HUDEP-2 (cell line): ENCODE results near the gene SLC66A1.

Experiments used
- DNase-seq, 76 experiments: peaks; one replicate each; lab custom pipeline; 2025; ENCODE audit not compliant: unreplicated experiment in 76 of 76; lab: John Stamatoyannopoulos, UW

Gene SLC66A1

DNA sequence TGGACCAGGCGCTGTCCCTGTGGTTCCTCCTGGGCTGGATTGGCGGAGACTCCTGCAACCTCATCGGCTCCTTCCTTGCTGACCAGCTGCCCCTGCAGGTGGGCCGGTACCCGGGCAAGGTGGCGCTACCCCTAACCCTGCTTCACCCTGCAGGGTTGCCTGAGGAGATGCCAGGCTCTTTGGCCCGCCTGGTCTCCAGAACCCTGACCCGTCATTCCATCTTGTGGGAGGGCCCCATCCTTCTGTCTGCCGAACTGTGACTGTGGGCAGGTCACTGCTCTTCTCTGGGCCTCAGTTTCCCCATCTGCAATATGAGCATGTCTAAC, 12.5 kb downstream of the SLC66A1 start:
- no peak for DNase-seq

GRCh38 chr1:19325368-19325957, 13.3 kb downstream of the SLC66A1 start:
- peak in 29 of 76 experiments; percentile 8 to 82 (median 35) for DNase-seq

DNA sequence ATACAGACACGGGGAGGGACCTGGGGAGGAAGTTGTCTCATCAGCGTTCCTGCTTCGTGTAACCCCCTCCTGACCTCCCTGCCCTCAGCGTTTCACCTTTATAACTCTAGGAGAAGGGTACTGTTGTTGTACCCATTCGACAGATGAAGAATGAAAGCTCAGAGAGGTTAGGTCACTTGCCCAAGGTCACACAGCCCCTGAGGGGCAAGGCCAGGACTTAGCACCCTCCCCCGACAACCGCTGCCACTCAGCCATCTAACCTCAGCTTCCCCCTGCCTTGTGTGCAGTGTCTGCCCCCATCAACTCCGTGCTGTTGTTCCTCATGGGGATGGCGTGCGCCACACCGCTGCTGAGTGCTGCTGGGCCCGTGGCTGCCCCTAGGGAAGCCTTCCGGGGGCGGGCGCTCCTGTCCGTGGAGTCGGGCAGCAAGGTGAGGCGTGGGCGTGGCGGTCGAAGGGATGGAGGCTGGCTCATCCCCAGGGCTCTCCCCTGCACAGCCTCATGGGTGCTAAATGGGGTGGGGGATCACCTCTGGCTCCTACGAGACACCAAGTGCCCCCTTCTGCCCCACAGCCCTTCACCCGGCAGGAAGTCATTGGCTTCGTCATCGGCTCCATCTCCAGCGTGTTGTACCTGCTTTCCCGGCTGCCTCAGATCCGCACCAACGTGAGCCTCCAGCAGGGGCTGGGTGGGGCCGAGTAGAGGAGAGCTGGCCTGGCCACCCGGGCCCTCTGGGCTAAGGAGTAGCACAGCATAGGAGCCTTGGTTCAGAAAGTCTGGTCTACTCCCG, 14.0 kb downstream of the SLC66A1 start:
- DNase-seq: no peak

GRCh38 chr1:19326748-19327065, 14.6 kb downstream of the SLC66A1 start:
- DNase-seq: no peak

- DNase-seq: no peak
These were observed 15.2 kb downstream of the SLC66A1 start for GRCh38 chr1:19327301-19327700.

DNA sequence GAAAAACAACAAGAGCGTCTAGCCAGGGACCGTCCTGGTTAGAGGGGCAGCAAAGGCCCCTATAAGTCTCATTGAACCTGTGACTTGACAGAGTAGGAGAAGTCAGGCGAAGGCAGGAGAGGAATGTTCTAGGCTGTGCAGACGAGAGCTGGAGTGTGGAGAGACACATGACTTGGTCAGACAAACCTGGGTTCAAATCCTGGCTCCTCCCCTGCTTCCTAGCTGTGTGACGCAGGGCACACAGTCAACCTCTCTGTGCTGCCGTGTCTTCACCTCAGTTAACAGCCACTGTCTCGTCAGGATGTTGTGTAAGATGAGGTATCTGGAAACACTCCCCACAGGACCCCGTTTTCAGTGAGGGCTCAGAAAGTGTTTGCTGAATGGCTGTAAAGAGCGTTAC, 15.6 kb downstream of the SLC66A1 start:
- no peak for DNase-seq

DNA sequence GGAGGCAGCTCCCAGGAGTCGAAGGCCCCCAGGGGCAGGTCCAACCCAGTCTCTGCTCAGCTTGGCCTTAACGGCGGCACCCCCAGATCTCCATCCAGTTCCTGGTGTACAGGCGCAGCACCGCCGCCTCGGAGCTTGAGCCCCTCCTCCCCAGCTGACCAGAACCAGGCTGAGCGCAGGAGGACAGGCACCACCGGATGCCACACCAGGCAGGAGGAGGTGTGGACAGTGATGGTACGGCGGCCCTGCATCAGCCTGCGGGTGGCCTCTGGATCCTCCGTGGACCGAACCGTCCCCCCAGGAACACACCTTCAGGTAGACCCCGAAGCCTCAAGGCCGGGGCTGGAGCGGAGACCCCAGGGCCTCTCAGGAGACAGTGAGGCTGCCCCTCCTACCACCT, 16.4 kb downstream of the SLC66A1 start:
- DNase-seq: no peak

GRCh38 chr1:19329188-19329587, 17.1 kb downstream of the SLC66A1 start:
- DNase-seq: no peak

- no peak for DNase-seq
These were observed 17.5 kb downstream of the SLC66A1 start for GRCh38 chr1:19329611-19330010.

GRCh38 chr1:19330449-19331135, 18.5 kb downstream of the SLC66A1 start:
- DNase-seq: no peak

GRCh38 chr1:19331262-19331878, 19.2 kb downstream of the SLC66A1 start:
- DNase-seq: no peak

DNA sequence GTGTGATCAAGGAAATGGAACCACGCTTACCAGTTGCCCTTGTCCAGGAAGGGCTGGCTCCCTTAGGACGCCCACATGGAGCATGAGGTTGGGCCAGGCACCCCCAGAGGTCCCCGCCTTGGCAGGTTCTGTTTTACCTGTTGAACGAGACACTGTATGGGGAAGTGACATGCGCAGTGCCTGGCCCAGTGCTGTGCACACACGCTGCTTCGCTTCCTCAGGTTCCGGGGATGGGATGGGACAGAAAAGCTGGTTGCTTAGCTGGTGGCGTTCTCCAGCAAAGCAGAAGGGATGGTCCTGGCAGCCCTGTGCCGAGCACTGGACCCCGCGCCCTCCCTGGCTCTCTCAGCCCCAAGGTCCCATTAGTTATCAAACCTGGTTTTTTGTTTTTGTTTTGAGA, 20.7 kb downstream of the SLC66A1 start:
- DNase-seq: no peak

- DNase-seq: no peak
These were observed 21.6 kb downstream of the SLC66A1 start for GRCh38 chr1:19333587-19334354.

GRCh38 chr1:19336543-19336942, 24.4 kb downstream of the SLC66A1 start:
- no peak for DNase-seq

- DNase-seq: no peak
These were observed 25.2 kb downstream of the SLC66A1 start for GRCh38 chr1:19337289-19337688.

DNA sequence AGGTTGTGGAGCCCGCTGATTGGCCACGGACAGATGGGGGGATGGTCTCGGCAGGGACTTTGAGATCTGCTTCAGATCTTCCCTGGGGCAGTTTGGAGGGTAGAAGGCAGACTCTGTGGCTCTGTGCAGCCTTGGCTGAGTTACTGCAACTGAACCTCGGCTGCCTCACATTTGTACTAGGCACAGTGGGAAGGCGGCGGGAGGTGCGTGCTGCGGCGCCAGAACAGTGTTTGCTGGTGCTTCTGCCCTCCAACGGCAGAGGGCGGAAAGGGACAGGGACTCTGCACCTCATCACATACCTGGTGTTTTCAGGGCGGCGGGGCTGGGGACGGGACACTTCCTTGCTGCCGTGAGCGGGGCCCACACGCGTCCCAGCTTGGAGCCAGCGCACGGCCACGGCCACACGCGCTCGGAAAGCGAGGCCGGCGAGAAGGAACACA, 26.2 kb downstream of the SLC66A1 start:
- no peak for DNase-seq

DNA sequence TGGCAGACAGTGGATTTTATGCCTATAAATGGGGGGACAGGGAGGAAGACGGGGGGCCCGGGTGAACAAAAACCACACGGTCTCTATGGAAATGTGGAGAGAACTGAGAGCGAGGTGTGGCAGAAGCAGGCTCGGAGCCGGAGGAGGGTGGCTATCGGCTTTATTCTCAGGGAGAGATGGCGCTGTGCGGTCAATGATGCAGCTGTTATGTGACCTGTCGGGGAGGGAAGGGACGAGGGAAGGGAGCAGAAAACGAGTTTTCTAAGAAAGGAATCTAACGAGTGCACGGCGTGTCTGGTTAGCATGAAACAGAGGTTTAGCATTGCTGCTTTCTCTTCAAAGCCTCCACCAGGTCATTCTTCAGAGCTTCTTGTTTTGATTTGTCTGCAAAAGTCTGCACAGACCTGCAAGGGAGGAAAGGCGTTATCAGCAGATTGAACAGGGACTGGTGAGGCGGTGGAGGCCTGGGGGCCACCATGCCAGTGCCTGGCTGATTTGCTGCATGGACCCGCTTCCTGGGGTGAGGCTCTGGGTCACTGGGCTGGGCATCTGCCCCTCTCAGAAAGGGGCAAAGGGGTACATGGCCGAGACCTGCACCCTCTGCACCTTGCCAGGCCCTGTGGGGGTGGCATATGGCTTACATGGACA, 27.2 kb downstream of the SLC66A1 start:
- no peak for DNase-seq

- DNase-seq: no peak
These were observed 28.3 kb downstream of the SLC66A1 start for GRCh38 chr1:19340387-19340937.

DNA sequence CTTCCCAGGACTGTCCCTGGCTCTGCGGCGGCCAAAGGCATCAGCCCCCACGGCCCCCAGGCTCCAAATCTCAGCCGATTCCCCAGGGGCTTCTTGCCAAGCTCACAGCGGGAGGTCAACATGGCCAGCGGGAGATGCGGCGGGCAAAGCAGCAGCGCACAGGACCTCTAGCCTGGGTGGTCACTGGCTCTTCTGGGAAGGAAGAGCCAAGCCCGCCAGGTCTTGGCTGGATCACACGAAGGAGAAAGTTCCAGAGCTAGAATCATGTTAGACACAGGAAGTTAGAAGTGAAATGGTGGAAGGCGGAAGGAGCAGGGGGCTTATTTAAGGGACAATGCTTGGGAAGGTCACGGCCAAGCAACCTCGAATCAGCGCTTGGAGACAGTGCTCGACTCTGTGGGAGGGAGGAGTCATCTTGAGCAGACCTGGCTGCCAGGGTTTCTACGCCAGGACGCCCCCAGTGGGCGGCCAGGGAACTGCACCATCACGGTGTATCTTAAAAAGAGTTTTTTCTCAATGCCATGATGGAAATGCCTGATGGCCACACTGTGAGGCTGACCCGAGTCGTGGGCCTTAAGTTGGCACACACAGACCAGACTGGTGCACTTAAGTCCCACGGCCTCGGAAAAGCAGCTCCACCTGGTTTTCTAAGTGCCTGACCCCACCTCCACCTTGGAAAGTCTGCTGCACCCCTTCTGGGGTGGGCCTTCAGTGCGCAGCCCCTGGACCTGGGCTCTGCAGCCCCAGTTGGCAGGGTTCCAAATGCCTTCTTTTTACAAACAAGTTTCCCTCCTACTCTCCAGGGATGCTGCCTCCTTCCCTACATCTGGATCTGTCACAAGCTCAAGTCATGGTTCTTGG, 29.3 kb downstream of the SLC66A1 start:
- DNase-seq: peak in 67 of 76 experiments; percentile 13 to 85 (median 58)
